Measurements from ENCODE around the gene WDR46.

WDR46 gene

DNA sequence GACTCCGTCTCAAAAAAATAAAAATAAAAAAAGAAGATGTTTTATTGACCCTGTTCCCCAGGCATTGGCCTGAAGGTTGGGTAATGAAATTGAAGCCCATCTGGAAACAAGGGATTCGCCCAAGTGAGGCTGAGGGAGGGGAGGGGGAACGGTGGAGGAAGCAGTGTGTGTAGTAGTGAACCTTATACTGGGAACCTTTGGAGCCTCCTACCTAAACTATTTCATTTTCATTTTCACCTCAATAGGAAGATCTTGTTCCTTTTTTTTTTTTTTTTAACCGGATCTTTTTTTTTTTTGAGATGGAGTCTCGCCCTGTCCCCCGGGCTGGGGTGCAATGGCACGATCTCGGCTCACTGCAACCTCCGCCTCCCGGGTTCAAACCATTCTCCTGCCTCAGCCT, 41.7 kb upstream of the WDR46 start:
- TF ChIP-seq TAF1 (IDR thresholded peaks at IDR 0.05; ENCODE audit: borderline replicate concordance, insufficient read depth, low read length): no peak
- TF ChIP-seq POLR2AphosphoS5 (IDR thresholded peaks at IDR 0.05; ENCODE audit: low read depth, low read length): no peak
- TF ChIP-seq SIN3A (IDR thresholded peaks at IDR 0.05; ENCODE audit: borderline replicate concordance, insufficient read depth, low read length): no peak
- no peak for TF ChIP-seq FOXP2 (optimal IDR thresholded peaks at IDR 0.05; ENCODE audit: borderline replicate concordance, extremely low read depth, extremely low read length, insufficient read depth)
- TF ChIP-seq, protein P1, sequence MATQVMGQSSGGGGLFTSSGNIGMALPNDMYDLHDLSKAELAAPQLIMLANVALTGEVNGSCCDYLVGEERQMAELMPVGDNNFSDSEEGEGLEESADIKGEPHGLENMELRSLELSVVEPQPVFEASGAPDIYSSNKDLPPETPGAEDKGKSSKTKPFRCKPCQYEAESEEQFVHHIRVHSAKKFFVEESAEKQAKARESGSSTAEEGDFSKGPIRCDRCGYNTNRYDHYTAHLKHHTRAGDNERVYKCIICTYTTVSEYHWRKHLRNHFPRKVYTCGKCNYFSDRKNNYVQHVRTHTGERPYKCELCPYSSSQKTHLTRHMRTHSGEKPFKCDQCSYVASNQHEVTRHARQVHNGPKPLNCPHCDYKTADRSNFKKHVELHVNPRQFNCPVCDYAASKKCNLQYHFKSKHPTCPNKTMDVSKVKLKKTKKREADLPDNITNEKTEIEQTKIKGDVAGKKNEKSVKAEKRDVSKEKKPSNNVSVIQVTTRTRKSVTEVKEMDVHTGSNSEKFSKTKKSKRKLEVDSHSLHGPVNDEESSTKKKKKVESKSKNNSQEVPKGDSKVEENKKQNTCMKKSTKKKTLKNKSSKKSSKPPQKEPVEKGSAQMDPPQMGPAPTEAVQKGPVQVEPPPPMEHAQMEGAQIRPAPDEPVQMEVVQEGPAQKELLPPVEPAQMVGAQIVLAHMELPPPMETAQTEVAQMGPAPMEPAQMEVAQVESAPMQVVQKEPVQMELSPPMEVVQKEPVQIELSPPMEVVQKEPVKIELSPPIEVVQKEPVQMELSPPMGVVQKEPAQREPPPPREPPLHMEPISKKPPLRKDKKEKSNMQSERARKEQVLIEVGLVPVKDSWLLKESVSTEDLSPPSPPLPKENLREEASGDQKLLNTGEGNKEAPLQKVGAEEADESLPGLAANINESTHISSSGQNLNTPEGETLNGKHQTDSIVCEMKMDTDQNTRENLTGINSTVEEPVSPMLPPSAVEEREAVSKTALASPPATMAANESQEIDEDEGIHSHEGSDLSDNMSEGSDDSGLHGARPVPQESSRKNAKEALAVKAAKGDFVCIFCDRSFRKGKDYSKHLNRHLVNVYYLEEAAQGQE (IDR thresholded peaks at IDR 0.05; ENCODE audit: insufficient read depth in 1 of 2, low read depth in 2 of 2, low read length in 2 of 2): no peak

DNA sequence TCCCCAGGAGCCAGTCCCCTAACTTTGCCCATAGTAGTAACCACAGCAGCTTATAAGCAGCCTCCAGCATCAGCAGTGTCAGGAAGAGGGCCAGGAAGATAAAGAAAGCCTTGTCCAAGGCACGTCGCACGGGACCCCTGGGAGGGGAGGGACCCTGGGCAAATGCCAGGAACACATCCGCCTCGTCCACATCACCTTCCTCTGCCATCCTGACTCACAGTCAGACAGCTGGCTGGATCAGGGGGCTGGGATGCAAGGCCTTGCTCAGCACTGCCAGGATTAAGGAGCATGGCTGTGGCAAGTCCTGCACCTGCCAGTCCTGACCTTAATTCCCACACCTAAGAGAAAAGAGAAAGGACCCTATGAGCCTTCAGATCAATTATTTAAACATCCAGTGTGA, 40.0 kb upstream of the WDR46 start:
- no peak for TF ChIP-seq FOXP2 (optimal IDR thresholded peaks at IDR 0.05; ENCODE audit: borderline replicate concordance, extremely low read depth, extremely low read length, insufficient read depth)
- TF ChIP-seq, protein P1 (IDR thresholded peaks at IDR 0.05; ENCODE audit: insufficient read depth in 1 of 2, low read depth in 2 of 2, low read length in 2 of 2): no peak
- no peak for TF ChIP-seq POLR2AphosphoS5 (IDR thresholded peaks at IDR 0.05; ENCODE audit: low read depth, low read length)
- no peak for TF ChIP-seq TAF1 (IDR thresholded peaks at IDR 0.05; ENCODE audit: borderline replicate concordance, insufficient read depth, low read length)
- no peak for TF ChIP-seq SIN3A (IDR thresholded peaks at IDR 0.05; ENCODE audit: borderline replicate concordance, insufficient read depth, low read length)

DNA sequence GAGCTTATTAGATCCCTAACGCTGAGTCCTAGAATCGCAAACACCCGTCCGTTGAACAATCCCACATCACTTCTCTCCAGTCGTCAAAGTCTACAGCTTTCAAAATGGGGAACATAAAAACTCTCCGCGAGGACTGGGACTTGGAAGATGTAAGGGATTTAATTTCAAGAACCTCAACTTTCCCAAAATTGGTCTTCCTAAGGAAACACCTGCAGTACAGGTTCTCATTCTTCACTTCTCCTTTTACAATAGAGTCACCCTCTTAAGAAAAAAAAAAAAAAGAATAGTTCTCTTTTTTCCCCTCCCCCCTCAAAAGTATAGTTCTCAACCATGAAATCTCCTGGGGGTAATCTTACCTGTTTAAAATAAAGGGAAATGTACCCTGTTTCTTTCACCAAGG, 35.1 kb upstream of the WDR46 start:
- no peak for TF ChIP-seq TAF1 (IDR thresholded peaks at IDR 0.05; ENCODE audit: borderline replicate concordance, insufficient read depth, low read length)

DNA sequence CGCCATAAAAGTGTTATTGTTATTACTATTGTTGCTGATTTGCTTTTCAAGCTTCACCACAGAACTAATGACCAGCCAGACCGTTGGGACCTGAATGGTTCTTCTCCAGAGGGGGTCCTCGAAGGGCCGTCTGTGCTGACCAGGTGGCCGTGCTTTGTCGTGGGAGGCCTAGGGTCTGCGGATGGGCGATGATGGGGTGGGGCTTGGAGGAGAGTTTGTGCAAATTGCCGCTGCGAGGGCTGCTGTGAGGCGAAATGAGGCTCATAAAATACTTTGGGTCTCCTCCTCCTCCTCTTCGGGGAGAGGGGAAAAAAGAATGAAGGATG, 34.5 kb upstream of the WDR46 start:
- TF ChIP-seq TAF1 (IDR thresholded peaks at IDR 0.05; ENCODE audit: borderline replicate concordance, insufficient read depth, low read length) (no peak), FOXP2 (optimal IDR thresholded peaks at IDR 0.05; ENCODE audit: borderline replicate concordance, extremely low read depth, extremely low read length, insufficient read depth) (no peak), SIN3A (IDR thresholded peaks at IDR 0.05; ENCODE audit: borderline replicate concordance, insufficient read depth, low read length) (no peak), POLR2AphosphoS5 (IDR thresholded peaks at IDR 0.05; ENCODE audit: low read depth, low read length) (no peak)
- TF ChIP-seq, protein P1 (IDR thresholded peaks at IDR 0.05; ENCODE audit: insufficient read depth in 1 of 2, low read depth in 2 of 2, low read length in 2 of 2): no peak

DNA sequence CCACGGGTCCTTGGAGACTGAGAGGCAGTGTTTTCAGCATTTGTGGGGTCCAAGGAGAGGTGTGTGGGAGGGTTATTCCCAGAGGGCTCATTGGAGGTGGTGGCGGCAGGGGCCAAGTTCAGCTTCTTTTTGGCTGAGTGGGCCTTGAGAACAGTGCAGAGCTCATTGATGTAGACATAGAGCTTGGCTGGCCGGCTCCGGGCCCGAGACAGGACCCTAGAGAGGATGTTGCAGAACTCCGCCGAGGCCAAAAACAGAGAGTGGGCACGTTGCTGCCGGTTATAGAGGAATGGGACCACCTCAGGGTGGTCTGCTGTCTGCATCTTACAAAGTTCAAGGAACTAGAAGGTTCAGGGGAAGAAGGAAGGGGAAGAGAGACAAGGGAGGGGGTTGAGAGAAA, 32.2 kb upstream of the WDR46 start:
- TF ChIP-seq POLR2AphosphoS5 (IDR thresholded peaks at IDR 0.05; ENCODE audit: low read depth, low read length) (no peak), SIN3A (IDR thresholded peaks at IDR 0.05; ENCODE audit: borderline replicate concordance, insufficient read depth, low read length) (no peak), FOXP2 (optimal IDR thresholded peaks at IDR 0.05; ENCODE audit: borderline replicate concordance, extremely low read depth, extremely low read length, insufficient read depth) (no peak), TAF1 (IDR thresholded peaks at IDR 0.05; ENCODE audit: borderline replicate concordance, insufficient read depth, low read length) (no peak)
- TF ChIP-seq, protein P1 (IDR thresholded peaks at IDR 0.05; ENCODE audit: insufficient read depth in 1 of 2, low read depth in 2 of 2, low read length in 2 of 2): no peak
